Superior temporal gyrus (tissue), 1 donor: ENCODE results near the gene MAML3.

Experiments
- DNase-seq: peaks from one replicate; pipeline ENCODE4 v3.0.0-alpha.2; 2016; ENCODE audit errors: extremely low spot score

Gene MAML3

GRCh38 chr4:140046016-140046415, 108.0 kb downstream of the MAML3 start:
- no peak for DNase-seq

GRCh38 chr4:140044337-140044902, 109.6 kb downstream of the MAML3 start:
- DNase-seq, result peak; percentile 53

GRCh38 chr4:140042634-140043033, 111.3 kb downstream of the MAML3 start:
- no peak for DNase-seq

GRCh38 chr4:140038031-140038533, 115.9 kb downstream of the MAML3 start:
- DNase-seq, result no peak

GRCh38 chr4:140037353-140038030, 116.5 kb downstream of the MAML3 start:
- DNase-seq, result no peak

GRCh38 chr4:140031706-140032105, 122.3 kb downstream of the MAML3 start:
- no peak for DNase-seq

- DNase-seq, result no peak
Measured at GRCh38 chr4:140031061-140031460, 122.9 kb downstream of the MAML3 start.

GRCh38 chr4:140028676-140029517, 125.1 kb downstream of the MAML3 start:
- DNase-seq, result no peak

GRCh38 chr4:140028101-140028500, 125.9 kb downstream of the MAML3 start:
- DNase-seq, result no peak

GRCh38 chr4:140027101-140027500, 126.9 kb downstream of the MAML3 start:
- DNase-seq, result no peak

GRCh38 chr4:140025470-140025869, 128.5 kb downstream of the MAML3 start:
- no peak for DNase-seq

GRCh38 chr4:140020457-140021361, 133.3 kb downstream of the MAML3 start:
- no peak for DNase-seq

GRCh38 chr4:140019619-140020347, 134.2 kb downstream of the MAML3 start:
- no peak for DNase-seq

- no peak for DNase-seq
Measured at GRCh38 chr4:140018931-140019618, 134.9 kb downstream of the MAML3 start.

- DNase-seq, result no peak
Measured at GRCh38 chr4:140014284-140014683, 139.7 kb downstream of the MAML3 start.

- peak; percentile 85 for DNase-seq
Measured at GRCh38 chr4:140012688-140013486, 141.1 kb downstream of the MAML3 start.

- DNase-seq, result no peak
Measured at GRCh38 chr4:140005699-140006098, 148.3 kb downstream of the MAML3 start.

- no peak for DNase-seq
Measured at GRCh38 chr4:140004922-140005627, 148.9 kb downstream of the MAML3 start.

GRCh38 chr4:140004549-140004895, 149.5 kb downstream of the MAML3 start:
- DNase-seq, result peak; percentile 65
